ENCODE data around the gene GORASP1.
A peak's percentile ranks its signal among the peaks of the same experiment; 100 is the strongest.
"Not testable (repeated sequence)": the region's sequence is repeated elsewhere in the genome, so short reads cannot be mapped to it uniquely, and the experiment has no call there.

GORASP1 gene

GRCh38 chr3:39067286-39067685 is 40.1 kb downstream of the GORASP1 start:
- Mint-ChIP-seq H3K27me3 (no peaks in the 10 kb centered on the region), H3K4me1 (peaks cover 9 to 19% of the 10 kb centered on the region in 2 donors), H3K36me3 (peaks cover 19 to 35% of the 10 kb centered on the region in 2 donors), H3K9me3 (no peaks in the 10 kb centered on the region), H3K4me3 (no peak overlapping the region), H3K27ac (no peak overlapping the region)
- DNase-seq (no peak), ATAC-seq (replicated peaks) (no peak)

GRCh38 chr3:39065197-39065596 is 42.2 kb downstream of the GORASP1 start:
- Mint-ChIP-seq H3K9me3 (no peaks in the 10 kb centered on the region), H3K4me1 (peaks cover 15 to 28% of the 10 kb centered on the region in 2 donors), H3K4me3 (peak overlapping the region in 1 of 2 donors; percentile 17), H3K27me3 (no peaks in the 10 kb centered on the region), H3K27ac (peak overlapping the region; percentile 75), H3K36me3 (peaks cover 16 to 23% of the 10 kb centered on the region in 2 donors)
- DNase-seq (peak; percentile 39), ATAC-seq (replicated peaks) (peak; percentile 100)

GRCh38 chr3:39064646-39065045 is 42.8 kb downstream of the GORASP1 start:
- Mint-ChIP-seq H3K4me1 (peaks cover 15 to 28% of the 10 kb centered on the region in 2 donors), H3K36me3 (peaks cover 14 to 21% of the 10 kb centered on the region in 2 donors), H3K9me3 (no peaks in the 10 kb centered on the region), H3K27ac (peak overlapping the region; percentile 75), H3K4me3 (no peak overlapping the region), H3K27me3 (no peaks in the 10 kb centered on the region)
- DNase-seq: no peak
- ATAC-seq (replicated peaks): no peak

GRCh38 chr3:39063143-39063542 is 44.3 kb downstream of the GORASP1 start:
- Mint-ChIP-seq H3K4me3 (no peak overlapping the region), H3K4me1 (peaks cover 18 to 41% of the 10 kb centered on the region in 2 donors), H3K27ac (no peak overlapping the region), H3K36me3 (peaks cover 14 to 24% of the 10 kb centered on the region in 2 donors), H3K9me3 (no peaks in the 10 kb centered on the region), H3K27me3 (no peaks in the 10 kb centered on the region)
- ATAC-seq (replicated peaks) (no peak), DNase-seq (no peak)

- peak overlapping the region; percentile 26 for H3K27ac Mint-ChIP-seq
- H3K36me3 Mint-ChIP-seq: peaks cover 10 to 18% of the 10 kb centered on the region in 2 donors
- H3K9me3 Mint-ChIP-seq: no peaks in the 10 kb centered on the region
- DNase-seq (no peak), ATAC-seq (replicated peaks) (no peak)
- H3K4me3 Mint-ChIP-seq: no peak overlapping the region
- H3K4me1 Mint-ChIP-seq: peaks cover 19 to 45% of the 10 kb centered on the region in 2 donors
- H3K27me3 Mint-ChIP-seq: no peaks in the 10 kb centered on the region
Observed at GRCh38 chr3:39062180-39062579, 45.2 kb downstream of the GORASP1 start.

- DNase-seq; H3K9me3 Mint-ChIP-seq; H3K4me3 Mint-ChIP-seq; H3K27ac Mint-ChIP-seq; H3K27me3 Mint-ChIP-seq; ATAC-seq (replicated peaks): not testable (repeated sequence)
- Mint-ChIP-seq H3K4me1 (peaks cover 24 to 54% of the 10 kb centered on the region in 2 donors), H3K36me3 (peaks cover 6 to 16% of the 10 kb centered on the region in 2 donors)
Observed at GRCh38 chr3:39061228-39061627, 46.2 kb downstream of the GORASP1 start.

- Mint-ChIP-seq H3K36me3 (peaks cover 3 to 4% of the 10 kb centered on the region in 2 donors), H3K9me3 (no peaks in the 10 kb centered on the region), H3K4me1 (peaks cover 25 to 52% of the 10 kb centered on the region in 2 donors), H3K4me3 (peak overlapping the region in 1 of 2 donors; percentile 40), H3K27me3 (no peaks in the 10 kb centered on the region), H3K27ac (peak overlapping the region; percentile 43)
- DNase-seq: no peak
- ATAC-seq (replicated peaks): no peak
Observed at GRCh38 chr3:39056151-39056550, 51.3 kb downstream of the GORASP1 start.

- ATAC-seq (replicated peaks) (no peak), DNase-seq (no peak)
- H3K36me3 Mint-ChIP-seq: peaks cover 3% of the 10 kb centered on the region in 2 donors
- H3K27ac Mint-ChIP-seq: no peak overlapping the region
- H3K27me3 Mint-ChIP-seq: no peaks in the 10 kb centered on the region
- H3K4me1 Mint-ChIP-seq: peaks cover 25 to 54% of the 10 kb centered on the region in 2 donors
- no peaks in the 10 kb centered on the region for H3K9me3 Mint-ChIP-seq
- no peak overlapping the region for H3K4me3 Mint-ChIP-seq
Observed at GRCh38 chr3:39053696-39054095, 53.7 kb downstream of the GORASP1 start.

- ATAC-seq (replicated peaks) (no peak), DNase-seq (no peak)
- Mint-ChIP-seq H3K27ac (peak overlapping the region; percentile 97), H3K27me3 (no peaks in the 10 kb centered on the region), H3K4me1 (peaks cover 23 to 45% of the 10 kb centered on the region in 2 donors), H3K4me3 (peak overlapping the region; percentile 96 to 98), H3K36me3 (peaks cover 0 to 2% of the 10 kb centered on the region in 2 donors), H3K9me3 (no peaks in the 10 kb centered on the region)
Observed at GRCh38 chr3:39052583-39052982, 54.8 kb downstream of the GORASP1 start.

- no peaks in the 10 kb centered on the region for H3K9me3 Mint-ChIP-seq
- peaks cover 23 to 42% of the 10 kb centered on the region in 2 donors for H3K4me1 Mint-ChIP-seq
- peaks cover 0 to 2% of the 10 kb centered on the region in 2 donors for H3K36me3 Mint-ChIP-seq
- H3K27me3 Mint-ChIP-seq: no peaks in the 10 kb centered on the region
- DNase-seq (peak; percentile 90), ATAC-seq (replicated peaks) (peak; percentile 97 to 98)
- H3K4me3 Mint-ChIP-seq: peak within 1 kb of the TSS; percentile 96 to 98
- peak within 1 kb of the TSS; percentile 97 for H3K27ac Mint-ChIP-seq
Observed at GRCh38 chr3:39051649-39052561, 55.5 kb downstream of the GORASP1 start, which contains the start of the genes SCN11A and WDR48. Gene SCN11A (minus strand): TSS chr3:39051944. CDS start chr3:38950362, 101,582 bp downstream. Gene WDR48 (plus strand): TSS chr3:39052016. CDS start chr3:39052026, 10 bp downstream.

- DNase-seq (no peak), ATAC-seq (replicated peaks) (peak; percentile 38 to 44)
- Mint-ChIP-seq H3K4me3 (no peak overlapping the region), H3K36me3 (peaks cover 0 to 2% of the 10 kb centered on the region in 2 donors), H3K9me3 (no peaks in the 10 kb centered on the region), H3K27ac (no peak overlapping the region), H3K4me1 (peaks cover 18 to 29% of the 10 kb centered on the region in 2 donors), H3K27me3 (peaks cover 0 to 3% of the 10 kb centered on the region in 2 donors)
Observed at GRCh38 chr3:39050029-39050428, 57.4 kb downstream of the GORASP1 start.

All from stimulated activated naive B cell treated with anti-CD40 and anti-IgM and Interleukin-4, amounts not matched to agents 10 μg/mL and 1 μg/mL and 100 μg/mL, for 72 hours (primary cell).